Activated T-helper 1 cell treated with anti-CD3 and anti-CD28 coated beads, Interleukin-2, amount 50 U/mL, for 16 hours (primary cell): ENCODE results near the gene RSPH10B.
"Not testable (repeated sequence)": the region's sequence is repeated elsewhere in the genome, so short reads cannot be mapped to it uniquely, and the experiment has no call there.

ENCODE experiments used
- DNase-seq, 2 donors: peaks; one replicate each; pipeline ENCODE4 v3.0.0-alpha.2; 2020; ENCODE audit warnings: low read depth in 1 of 2, low spot score in 1 of 2

The RSPH10B gene

GRCh38 chr7:5970347-5970911 lies at the start of gene RSPH10B:
Gene RSPH10B, minus strand, starts transcription at chr7:5970689. Its CDS starts 3,573 bp downstream, at chr7:5967116.
- DNase-seq = not testable (repeated sequence)

GRCh38 chr7:6016653-6016966 lies 46.1 kb upstream of the RSPH10B start:
- DNase-seq = no peak

GRCh38 chr7:6015917-6016652 lies 45.6 kb upstream of the RSPH10B start:
- DNase-seq = no peak

GRCh38 chr7:6012355-6013104 lies 42.0 kb upstream of the RSPH10B start:
- no peak for DNase-seq

GRCh38 chr7:6011541-6011940 lies 41.1 kb upstream of the RSPH10B start:
- no peak for DNase-seq

- not testable (repeated sequence) for DNase-seq
Observed at GRCh38 chr7:6010370-6010769, 39.9 kb upstream of the RSPH10B start.

GRCh38 chr7:6008668-6009611 lies 38.5 kb upstream of the RSPH10B start, which contains the start of the genes AIMP2 and PMS2:
Gene AIMP2, plus strand, starts transcription at chr7:6009272. Its CDS starts 92 bp downstream, at chr7:6009364.
Gene PMS2, minus strand, starts transcription at chr7:6009049. Its CDS starts 30 bp downstream, at chr7:6009019.
- DNase-seq = peak; percentile 88 to 92

GRCh38 chr7:6007835-6008590 lies 37.5 kb upstream of the RSPH10B start:
- DNase-seq = not testable (repeated sequence)

GRCh38 chr7:6007386-6007785 lies 36.9 kb upstream of the RSPH10B start:
- DNase-seq = no peak

- no peak for DNase-seq
Observed at GRCh38 chr7:5997210-5997808, 26.8 kb upstream of the RSPH10B start.

GRCh38 chr7:5987061-5987460 lies 16.6 kb upstream of the RSPH10B start:
- not testable (repeated sequence) for DNase-seq

- not testable (repeated sequence) for DNase-seq
Observed at GRCh38 chr7:5979680-5980314, 9.3 kb upstream of the RSPH10B start.

- DNase-seq = not testable (repeated sequence)
Observed at GRCh38 chr7:5973580-5973979, 3.1 kb upstream of the RSPH10B start.

- not testable (repeated sequence) for DNase-seq
Observed at GRCh38 chr7:5963810-5964209, 6.7 kb downstream of the RSPH10B start.

- DNase-seq = not testable (repeated sequence)
Observed at GRCh38 chr7:5963205-5963604, 7.3 kb downstream of the RSPH10B start.

- DNase-seq = not testable (repeated sequence)
Observed at GRCh38 chr7:5934945-5935450, 35.5 kb downstream of the RSPH10B start.

GRCh38 chr7:5931905-5932644 lies 38.4 kb downstream of the RSPH10B start:
- not testable (repeated sequence) for DNase-seq

GRCh38 chr7:5931250-5931649 lies 39.2 kb downstream of the RSPH10B start:
- DNase-seq = not testable (repeated sequence)
